ENCODE measurements around the gene AUTS2.

The AUTS2 gene

GRCh38 chr7:69687739-69688433, 89.6 kb downstream of the AUTS2 start:
- DNase-seq (ENCODE audit: low spot score), result no peak

GRCh38 chr7:69690329-69690728, 92.1 kb downstream of the AUTS2 start:
- no peak for DNase-seq (ENCODE audit: low spot score)

- DNase-seq (ENCODE audit: low spot score), result no peak
Measured at GRCh38 chr7:69691327-69691726, 93.1 kb downstream of the AUTS2 start.

GRCh38 chr7:69691734-69692133, 93.5 kb downstream of the AUTS2 start:
- DNase-seq (ENCODE audit: low spot score), result no peak

DNA sequence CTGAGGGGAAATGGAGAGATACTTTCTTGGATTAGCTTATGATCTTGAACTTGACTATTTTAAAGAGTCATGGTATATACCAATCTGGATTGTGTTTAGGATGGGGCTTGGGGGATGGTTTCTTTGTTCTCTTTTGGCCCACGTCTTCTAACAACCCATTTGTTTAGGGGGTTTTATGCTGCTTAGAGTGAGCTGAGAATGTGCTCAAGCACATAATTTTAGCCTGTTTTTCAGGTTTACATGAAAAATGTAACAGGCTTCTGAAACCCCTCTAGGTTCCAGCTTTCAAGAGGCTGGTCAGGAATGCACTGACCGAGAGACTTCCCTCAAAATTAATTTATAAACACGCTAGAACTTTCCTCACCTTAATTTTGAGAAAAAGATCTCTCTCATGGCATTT, 94.3 kb downstream of the AUTS2 start:
- no peak for DNase-seq (ENCODE audit: low spot score)

GRCh38 chr7:69693042-69693441, 94.8 kb downstream of the AUTS2 start:
- no peak for DNase-seq (ENCODE audit: low spot score)

- DNase-seq (ENCODE audit: low spot score), result no peak
Measured at GRCh38 chr7:69696054-69696591, 97.8 kb downstream of the AUTS2 start.

DNA sequence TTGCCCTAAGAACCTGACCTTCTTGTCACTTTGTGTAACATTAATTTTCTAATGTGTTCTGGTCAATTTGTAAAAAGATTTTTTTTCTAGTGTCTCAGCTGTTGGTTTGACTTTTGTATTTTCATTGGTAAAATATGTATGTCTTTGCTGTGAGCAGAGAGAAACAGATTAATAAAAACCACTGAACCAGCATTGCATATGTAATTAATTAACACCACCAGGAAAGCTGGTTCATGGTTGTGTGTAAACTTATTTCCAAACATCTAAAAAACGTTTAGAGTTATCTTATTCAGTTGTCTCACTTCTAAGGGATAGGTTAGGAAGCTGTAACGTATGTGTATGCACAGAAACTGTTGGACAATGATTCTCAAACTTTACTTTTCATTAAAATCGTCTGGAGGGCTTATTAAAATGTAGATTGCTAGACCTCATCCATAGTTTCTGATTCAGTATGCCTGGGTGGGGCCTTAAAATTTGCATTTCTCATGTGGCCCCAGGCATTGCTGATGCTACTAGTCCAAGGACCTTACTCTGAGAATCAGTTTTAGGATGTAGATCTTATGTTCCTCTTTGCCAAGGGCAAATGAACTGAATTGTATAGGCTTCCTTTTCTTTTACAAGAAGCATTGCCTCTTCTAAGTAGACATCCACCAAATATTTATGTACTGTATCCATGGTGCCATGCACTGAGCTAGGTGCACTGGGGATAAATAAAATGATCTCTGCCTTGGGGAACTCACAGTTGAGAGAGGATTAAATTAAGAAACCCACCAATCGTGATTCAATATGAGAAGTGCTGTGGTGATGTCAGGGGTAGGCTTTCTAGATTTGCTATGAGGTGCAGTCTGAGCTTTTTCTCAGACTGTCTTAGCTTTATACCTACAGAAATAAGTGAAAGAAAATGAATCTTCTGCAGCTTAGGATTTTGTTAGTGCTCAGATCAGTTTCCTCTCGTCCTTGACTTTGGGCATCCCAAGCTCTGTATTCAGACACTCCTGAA, 98.7 kb downstream of the AUTS2 start:
- DNase-seq (ENCODE audit: low spot score), result no peak

DNA sequence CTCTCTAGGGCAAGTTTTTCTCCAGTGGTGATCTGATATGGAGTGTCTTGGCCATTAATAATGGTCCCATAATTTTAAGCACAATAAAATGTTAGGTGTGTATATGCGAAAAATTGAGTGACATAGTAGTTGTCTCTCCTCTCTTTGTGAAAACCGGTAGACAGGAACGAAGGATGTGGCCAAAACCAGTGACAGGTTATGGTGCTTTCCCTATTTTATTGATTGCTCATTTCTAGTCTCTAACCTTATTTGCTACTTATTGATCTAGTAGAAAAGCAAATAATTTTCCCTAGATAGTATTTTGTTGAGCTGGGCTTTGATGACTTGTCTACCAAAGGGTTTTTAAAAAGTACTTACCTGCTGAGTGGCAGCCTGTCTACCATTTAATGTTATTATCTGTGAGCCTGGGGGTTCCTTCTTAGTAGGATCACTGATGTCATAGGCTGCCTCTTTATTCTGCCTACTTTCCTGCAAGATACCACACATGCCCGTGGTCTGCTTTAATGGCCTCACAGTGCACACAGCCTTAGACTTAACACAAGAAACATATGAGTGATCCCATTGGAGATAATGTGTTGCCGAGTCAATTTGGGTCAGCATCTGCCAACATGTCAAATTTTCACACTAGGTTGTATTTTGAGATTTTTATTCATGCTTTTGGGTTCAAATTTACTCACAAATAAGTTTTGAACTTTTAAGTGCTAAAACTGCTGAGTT, 100.0 kb downstream of the AUTS2 start:
- no peak for DNase-seq (ENCODE audit: low spot score)

- DNase-seq (ENCODE audit: low spot score), result no peak
Measured at GRCh38 chr7:69699931-69700330, 101.7 kb downstream of the AUTS2 start.

- DNase-seq (ENCODE audit: low spot score), result no peak
Measured at GRCh38 chr7:69700331-69700730, 102.1 kb downstream of the AUTS2 start.

- no peak for DNase-seq (ENCODE audit: low spot score)
Measured at GRCh38 chr7:69701288-69701687, 103.0 kb downstream of the AUTS2 start.

DNA sequence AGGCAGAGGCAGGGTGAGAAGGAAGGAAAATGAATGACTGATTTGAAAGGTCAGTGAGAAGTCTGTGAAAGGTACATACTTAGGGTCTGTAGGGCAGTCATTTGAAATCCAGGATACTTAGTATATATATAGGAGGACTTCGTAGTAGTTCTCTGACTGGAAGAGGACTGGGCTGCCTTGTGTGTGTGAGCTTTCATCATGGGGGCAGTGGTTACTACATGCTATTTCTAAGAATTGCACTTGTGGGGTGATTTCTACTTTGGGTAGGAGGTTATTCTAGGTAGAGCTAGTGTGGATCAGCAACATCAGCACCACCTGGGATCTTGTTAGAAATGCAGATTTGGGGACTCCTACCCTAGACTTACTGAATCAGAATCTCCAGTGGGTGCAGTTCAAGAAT, 104.1 kb downstream of the AUTS2 start:
- DNase-seq (ENCODE audit: low spot score), result no peak

GRCh38 chr7:69703099-69703498, 104.8 kb downstream of the AUTS2 start:
- DNase-seq (ENCODE audit: low spot score), result no peak

DNA sequence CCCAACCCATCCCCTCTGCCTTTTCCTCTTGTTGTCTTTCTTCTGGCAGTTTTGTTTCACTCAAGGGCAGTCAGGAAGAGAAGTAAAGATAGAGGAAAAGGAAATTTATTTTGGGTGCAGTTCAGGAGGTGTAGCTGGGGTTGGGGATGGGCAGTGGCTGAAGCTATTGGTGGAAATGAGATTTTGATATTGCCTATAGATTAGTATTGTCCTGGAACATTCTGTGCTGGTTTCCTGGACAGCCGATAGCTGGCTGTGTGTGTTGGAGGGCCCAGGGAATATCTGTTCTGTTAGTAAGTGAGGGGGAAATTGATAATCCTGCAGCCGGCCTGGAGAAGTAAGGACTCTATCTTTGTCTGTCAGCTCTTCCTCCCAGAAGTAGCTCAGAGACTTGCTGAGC, 107.8 kb downstream of the AUTS2 start:
- no peak for DNase-seq (ENCODE audit: low spot score)

DNA sequence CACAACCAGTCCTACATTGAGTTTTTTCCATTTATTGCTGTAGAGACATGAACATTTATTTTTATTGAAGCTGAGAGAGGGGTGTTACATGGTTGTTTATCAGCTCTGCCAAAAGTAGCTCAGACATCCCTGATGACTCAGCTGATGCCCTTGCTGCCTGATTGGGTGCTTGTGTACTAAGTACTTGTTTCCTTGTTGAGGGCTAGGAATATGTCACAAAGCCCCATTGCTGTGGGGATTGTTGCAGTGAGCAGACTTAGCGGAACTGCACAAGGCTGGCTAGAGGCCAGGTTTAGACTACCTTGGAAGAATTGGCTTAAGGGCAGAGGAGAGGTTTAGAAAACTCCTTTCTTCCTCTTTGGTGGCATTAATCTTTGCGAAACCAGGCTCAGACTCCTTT, 110.6 kb downstream of the AUTS2 start:
- no peak for DNase-seq (ENCODE audit: low spot score)

DNA sequence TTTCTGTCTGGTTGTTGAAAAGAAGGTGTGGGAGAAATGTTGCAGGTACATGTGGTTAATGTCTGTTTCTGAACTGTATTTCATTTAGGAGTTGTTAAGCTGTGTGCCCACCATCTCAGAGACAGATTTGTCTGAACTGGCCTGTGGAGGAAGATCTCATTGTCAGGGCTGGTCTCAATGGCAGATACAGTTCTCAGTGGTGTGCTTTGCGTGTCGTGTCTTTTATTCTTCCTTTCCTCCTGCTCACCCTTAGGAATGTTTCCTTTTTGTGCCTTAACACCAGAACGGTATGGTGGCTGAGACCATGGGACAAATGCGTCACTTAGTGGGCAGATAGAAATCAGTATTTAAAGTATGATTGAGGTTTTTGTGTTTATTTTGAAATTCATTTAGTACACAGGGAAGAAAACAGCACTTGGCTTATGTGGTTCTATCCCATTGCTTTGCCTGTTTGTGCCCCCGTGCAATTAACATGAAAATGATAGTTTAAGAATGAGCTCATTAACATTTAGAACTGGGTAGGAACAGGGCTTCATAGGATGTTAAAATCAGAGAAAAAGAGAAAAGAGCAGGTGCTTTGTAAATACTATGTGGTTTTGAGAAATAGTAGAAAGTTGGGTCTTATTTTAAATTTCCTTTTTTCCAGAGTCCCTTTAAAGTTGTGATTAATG, 112.6 kb downstream of the AUTS2 start:
- no peak for DNase-seq (ENCODE audit: low spot score)

- no peak for DNase-seq (ENCODE audit: low spot score)
Measured at GRCh38 chr7:69714886-69715576, 116.8 kb downstream of the AUTS2 start.

GRCh38 chr7:69717221-69717620, 118.9 kb downstream of the AUTS2 start:
- no peak for DNase-seq (ENCODE audit: low spot score)

- no peak for DNase-seq (ENCODE audit: low spot score)
Measured at GRCh38 chr7:69719717-69720116, 121.4 kb downstream of the AUTS2 start.

DNA sequence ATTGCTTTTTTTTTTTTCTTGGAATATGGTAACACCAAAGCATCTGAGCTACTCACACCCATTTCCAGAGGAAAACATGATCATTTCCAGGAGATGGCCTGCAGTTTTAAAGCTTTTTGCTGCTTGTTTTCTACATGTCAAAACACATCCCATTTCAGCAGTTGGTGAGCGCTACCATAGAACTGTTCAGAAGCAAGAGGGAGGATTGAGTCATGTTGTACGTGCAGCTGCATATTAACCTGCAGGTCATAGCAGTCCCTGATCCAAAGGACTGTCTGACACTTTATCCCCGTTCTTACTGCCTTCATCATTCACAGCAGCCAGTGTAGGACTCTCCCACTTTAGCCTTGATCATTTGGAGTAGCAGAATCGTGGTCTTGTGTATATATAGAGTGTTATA, 124.6 kb downstream of the AUTS2 start:
- DNase-seq (ENCODE audit: low spot score), result no peak

Data from COLO829 (cell line).